Activated T-cell treated with anti-CD3 and anti-CD28 coated beads for 24 hours (primary cell): ENCODE data around the gene UGP2.
"Not testable (repeated sequence)": the region's sequence is repeated elsewhere in the genome, so short reads cannot be mapped to it uniquely, and the experiment has no call there.

Experiments used
- DNase-seq: peaks from one replicate; pipeline ENCODE4 v3.0.0-alpha.2; 2020; ENCODE audit warnings: low read depth

Gene UGP2

DNA sequence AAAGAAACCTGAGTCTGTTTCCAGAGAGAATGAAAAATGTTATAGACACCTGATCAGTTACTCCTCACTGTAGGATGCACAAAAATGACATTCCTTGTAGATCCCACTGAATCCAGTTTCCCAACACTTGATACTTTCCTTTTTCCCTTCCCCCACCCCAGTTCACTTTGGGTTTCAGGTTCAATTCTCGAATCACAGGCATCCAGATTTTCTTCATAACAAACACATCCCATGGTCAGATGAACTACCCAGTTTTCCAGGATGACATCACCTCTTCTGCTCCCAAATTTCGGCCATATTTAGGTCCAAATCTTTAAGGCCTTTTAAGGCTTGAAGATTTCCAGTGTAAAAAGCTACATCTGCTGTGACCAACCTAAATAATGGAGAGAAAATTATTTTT lies 51.5 kb downstream of the UGP2 start:
- DNase-seq = no peak

DNA sequence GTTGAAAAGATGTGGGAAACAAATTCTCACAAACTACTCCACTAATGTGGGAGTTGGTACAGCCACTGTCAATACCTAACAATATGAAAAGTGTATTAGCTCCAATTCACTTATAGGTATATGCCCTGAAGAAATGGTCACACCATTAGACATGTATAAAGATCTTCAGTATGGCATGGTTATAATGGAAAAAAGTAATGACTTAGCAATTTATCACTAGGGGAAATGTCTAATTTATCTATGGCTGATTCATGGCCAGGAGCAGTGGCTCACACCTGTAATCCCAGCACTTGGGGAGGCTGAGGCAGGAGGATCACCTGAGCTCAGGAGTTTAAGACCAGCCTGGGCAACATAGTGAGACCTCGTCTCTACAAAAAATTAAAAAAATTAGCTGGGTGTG lies 52.5 kb downstream of the UGP2 start:
- DNase-seq = no peak

DNA sequence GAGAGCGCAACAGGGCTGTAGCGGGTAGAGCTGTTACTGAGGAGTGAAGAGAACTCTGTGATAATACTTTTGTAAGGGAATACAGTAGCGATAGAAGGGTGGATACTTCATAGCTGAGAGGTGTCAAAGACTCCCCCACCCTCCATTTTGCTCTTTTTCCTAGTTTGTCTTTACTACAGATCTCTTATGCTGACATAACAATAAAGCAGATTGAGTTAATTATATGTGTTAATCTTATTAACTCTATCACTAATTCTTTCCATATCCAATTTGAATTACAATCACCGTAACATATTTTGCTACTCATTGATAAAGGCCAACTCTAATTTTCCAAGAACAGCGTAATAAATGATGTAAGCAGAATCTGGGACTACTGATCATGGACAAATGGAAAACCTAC lies 57.1 kb downstream of the UGP2 start:
- no peak for DNase-seq

DNA sequence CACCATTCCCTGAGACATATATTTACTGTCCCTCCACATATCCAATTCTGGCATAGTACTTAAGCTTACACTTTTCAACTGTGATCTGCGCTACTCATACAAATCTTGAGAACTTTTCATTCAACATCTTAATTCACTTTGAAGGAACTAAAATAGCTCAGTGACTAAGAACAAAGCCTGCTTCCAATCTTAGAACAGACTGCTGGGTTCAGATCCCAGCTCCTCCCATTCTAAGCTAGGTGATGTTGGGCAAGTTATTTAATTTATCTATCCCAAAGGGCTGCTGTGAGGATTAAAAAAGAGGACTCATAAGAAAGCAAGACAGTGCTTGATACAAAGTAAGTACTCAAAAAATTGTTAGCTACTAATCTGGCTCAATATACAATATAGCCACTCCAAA lies 57.9 kb downstream of the UGP2 start:
- DNase-seq = no peak

DNA sequence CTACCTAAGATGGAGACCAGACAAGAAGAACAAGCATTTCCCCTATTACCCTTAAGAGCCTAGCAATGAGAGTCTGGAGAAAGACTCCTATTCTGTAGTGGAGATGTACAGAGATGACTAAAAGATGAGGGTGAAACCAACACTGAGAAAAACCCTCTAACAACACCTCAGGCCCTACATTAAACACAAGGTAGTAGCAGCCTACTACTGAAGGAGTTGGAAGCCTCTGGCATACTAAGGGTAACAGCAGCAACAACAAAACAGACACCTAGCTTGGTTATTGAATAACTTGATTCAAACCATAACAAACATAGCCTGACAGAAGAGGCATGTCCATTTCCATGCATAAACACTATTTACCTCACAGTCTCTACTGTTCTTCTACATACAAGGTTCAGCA lies 60.5 kb downstream of the UGP2 start:
- no peak for DNase-seq

DNA sequence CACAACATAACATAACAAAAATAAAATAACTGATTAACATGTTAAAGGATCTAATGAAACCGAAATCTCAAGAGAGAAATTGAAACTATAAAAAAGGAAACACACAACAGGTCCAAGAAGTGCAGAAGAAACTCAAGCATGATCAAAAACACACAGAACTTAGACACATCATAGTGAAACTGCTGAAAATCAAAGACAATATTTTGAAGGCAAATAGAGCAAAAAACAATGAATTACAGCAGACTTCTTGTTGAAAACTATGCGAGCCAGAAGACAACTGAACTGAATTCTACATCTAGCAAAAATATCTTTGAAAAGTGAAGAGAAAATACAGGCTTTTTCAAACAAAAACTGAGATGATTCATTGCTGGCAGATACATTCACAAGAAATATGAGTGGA lies 61.3 kb downstream of the UGP2 start:
- no peak for DNase-seq

DNA sequence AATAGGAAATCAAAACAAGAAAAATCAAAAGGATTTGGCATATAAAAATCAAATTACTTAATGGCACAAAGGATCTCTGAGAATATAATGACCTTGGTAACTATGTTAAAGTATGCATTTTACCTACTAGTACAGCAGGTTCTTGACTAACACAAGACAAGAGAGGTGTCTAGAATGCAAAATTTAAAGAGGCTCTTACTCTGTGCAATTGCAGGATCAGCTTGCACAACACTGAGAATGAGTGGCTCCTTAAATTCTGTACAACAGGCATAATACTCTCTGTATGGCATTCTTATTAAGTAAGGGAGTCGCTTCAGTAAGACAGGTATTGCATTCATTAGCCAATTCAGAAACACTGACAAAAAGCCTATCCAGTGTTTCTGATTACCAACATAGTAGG lies 72.6 kb downstream of the UGP2 start:
- no peak for DNase-seq

DNA sequence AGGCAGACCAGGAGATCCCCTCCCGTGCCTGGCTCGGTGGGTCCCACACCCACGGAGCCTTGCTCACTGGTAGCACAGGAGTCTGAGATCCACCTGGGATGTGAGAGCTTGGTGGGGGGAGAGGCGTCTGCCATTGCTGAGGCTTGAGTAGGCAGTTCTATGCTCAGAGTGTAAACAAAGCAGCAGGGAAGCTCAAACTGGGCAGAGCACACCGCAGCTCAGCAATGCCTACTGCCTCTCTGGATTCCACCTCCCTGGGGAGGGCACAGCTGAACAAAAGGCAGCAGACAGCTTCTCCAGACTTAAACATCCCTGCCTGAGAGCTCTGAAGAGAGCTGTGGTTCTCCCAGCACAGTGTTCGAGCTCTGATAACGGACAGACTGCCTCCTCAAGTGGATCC lies 85.1 kb downstream of the UGP2 start:
- no peak for DNase-seq

DNA sequence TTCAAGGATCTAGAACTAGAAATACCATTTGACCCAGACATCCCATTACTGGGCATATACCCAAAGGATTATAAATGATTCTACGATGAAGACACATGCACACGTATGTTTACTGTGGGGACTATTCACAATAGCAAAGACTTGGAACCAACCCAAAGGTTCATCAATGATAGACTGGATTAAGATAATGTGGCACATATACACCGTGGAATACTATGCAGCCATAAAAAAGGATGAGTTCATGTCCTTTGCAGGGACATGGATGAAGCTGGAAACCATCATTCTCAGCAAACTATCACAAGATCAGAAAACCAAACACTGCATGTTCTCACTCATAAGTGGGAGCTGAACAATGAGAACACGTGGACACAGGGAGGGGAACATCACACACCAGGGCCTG lies 90.4 kb downstream of the UGP2 start:
- not testable (repeated sequence) for DNase-seq
